Type B pancreatic cell (in vitro differentiated cells): ENCODE results near the gene ANKRD10. TPM values are rescaled to one million over a fixed set of nuclear protein-coding genes. Genes with fewer than 3 reads are reported as not detected.

Source experiments
- DNase-seq: peaks from one replicate; pipeline ENCODE4 v3.0.0; 2021; ENCODE audit warnings: mixed read lengths; ENCODE audit not compliant: unreplicated experiment; ENCODE audit errors: extremely low spot score
- H3K27ac Mint-ChIP-seq: 2 replicates; pipeline ENCODE4 v1.8.0; 2021; ENCODE audit warnings: mild to moderate bottlenecking, mixed read lengths
- H3K27me3 Mint-ChIP-seq: 2 replicates; pipeline ENCODE4 v1.8.0; 2021; ENCODE audit warnings: mixed read lengths
- H3K36me3 Mint-ChIP-seq: 2 replicates; pipeline ENCODE4 v1.8.0; 2021; ENCODE audit warnings: mixed read lengths
- H3K4me1 Mint-ChIP-seq: one replicate; pipeline ENCODE4 v1.8.0; 2021; ENCODE audit warnings: mixed read lengths; ENCODE audit not compliant: unreplicated experiment
- H3K4me3 Mint-ChIP-seq: 2 replicates; pipeline ENCODE4 v1.8.0; 2021; ENCODE audit warnings: mild to moderate bottlenecking, mixed read lengths
- H3K9me3 Mint-ChIP-seq: 2 replicates; pipeline ENCODE4 v1.8.0; 2021; ENCODE audit warnings: mixed read lengths
- CTCF ChIP-seq: fragments of 200-600 bp; sonication (generic); conservative IDR thresholded peaks from 2 replicates; pipeline ENCODE4 v1.5.0; 2021; ENCODE audit warnings: antibody characterized with exemption, mild to moderate bottlenecking
- total RNA-seq: library from RNA; stranded (reverse); gene quantifications from 2 replicates; pipeline ENCODE4 v1.2.1, GENCODE V29; 2021; ENCODE audit warnings: low replicate concordance

The ANKRD10 gene
- total RNA-seq, 1 donor from 2014 or later = 142 TPM

GRCh38 chr13:110832531-110832930 lies 82.3 kb downstream of the ANKRD10 start:
- no peaks in the 10 kb centered on the region for H3K36me3 Mint-ChIP-seq
- no peaks in the 10 kb centered on the region for H3K4me1 Mint-ChIP-seq
- TF ChIP-seq CTCF = no peak
- no peak overlapping the region for H3K4me3 Mint-ChIP-seq
- H3K9me3 Mint-ChIP-seq = no peaks in the 10 kb centered on the region
- no peak for DNase-seq
- H3K27me3 Mint-ChIP-seq = peaks cover 20% of the 10 kb centered on the region
- H3K27ac Mint-ChIP-seq = no peak overlapping the region

GRCh38 chr13:110832205-110832479 lies 82.7 kb downstream of the ANKRD10 start:
- TF ChIP-seq CTCF = no peak
- H3K27ac Mint-ChIP-seq = no peak overlapping the region
- no peaks in the 10 kb centered on the region for H3K4me1 Mint-ChIP-seq
- H3K36me3 Mint-ChIP-seq = no peaks in the 10 kb centered on the region
- no peak overlapping the region for H3K4me3 Mint-ChIP-seq
- peaks cover 20% of the 10 kb centered on the region for H3K27me3 Mint-ChIP-seq
- no peaks in the 10 kb centered on the region for H3K9me3 Mint-ChIP-seq
- DNase-seq = no peak

GRCh38 chr13:110831437-110832204 lies 83.2 kb downstream of the ANKRD10 start:
- Mint-ChIP-seq H3K27me3 (peaks cover 20% of the 10 kb centered on the region), H3K27ac (no peak overlapping the region), H3K4me3 (no peak overlapping the region), H3K36me3 (no peaks in the 10 kb centered on the region), H3K4me1 (no peaks in the 10 kb centered on the region), H3K9me3 (no peaks in the 10 kb centered on the region)
- TF ChIP-seq CTCF = no peak
- no peak for DNase-seq

GRCh38 chr13:110830800-110831371 lies 84.0 kb downstream of the ANKRD10 start:
- H3K9me3 Mint-ChIP-seq = no peaks in the 10 kb centered on the region
- H3K27ac Mint-ChIP-seq = no peak overlapping the region
- H3K4me3 Mint-ChIP-seq = no peak overlapping the region
- no peak for TF ChIP-seq CTCF
- H3K27me3 Mint-ChIP-seq = peaks cover 20% of the 10 kb centered on the region
- DNase-seq = no peak
- H3K36me3 Mint-ChIP-seq = no peaks in the 10 kb centered on the region
- H3K4me1 Mint-ChIP-seq = no peaks in the 10 kb centered on the region

GRCh38 chr13:110830331-110830730 lies 84.5 kb downstream of the ANKRD10 start:
- H3K4me1 Mint-ChIP-seq = no peaks in the 10 kb centered on the region
- no peak for DNase-seq
- no peaks in the 10 kb centered on the region for H3K36me3 Mint-ChIP-seq
- no peaks in the 10 kb centered on the region for H3K9me3 Mint-ChIP-seq
- no peak overlapping the region for H3K4me3 Mint-ChIP-seq
- H3K27ac Mint-ChIP-seq = no peak overlapping the region
- no peak for TF ChIP-seq CTCF
- H3K27me3 Mint-ChIP-seq = peaks cover 20% of the 10 kb centered on the region
